ENCODE data around the gene MAP2. TPM values are rescaled to one million over a fixed set of nuclear protein-coding genes. Genes with fewer than 3 reads are reported as not detected.

MAP2 gene
- total and polyA plus RNA-seq, 7 donors = 0.72 to 6.5 (median 1.8) TPM

DNA sequence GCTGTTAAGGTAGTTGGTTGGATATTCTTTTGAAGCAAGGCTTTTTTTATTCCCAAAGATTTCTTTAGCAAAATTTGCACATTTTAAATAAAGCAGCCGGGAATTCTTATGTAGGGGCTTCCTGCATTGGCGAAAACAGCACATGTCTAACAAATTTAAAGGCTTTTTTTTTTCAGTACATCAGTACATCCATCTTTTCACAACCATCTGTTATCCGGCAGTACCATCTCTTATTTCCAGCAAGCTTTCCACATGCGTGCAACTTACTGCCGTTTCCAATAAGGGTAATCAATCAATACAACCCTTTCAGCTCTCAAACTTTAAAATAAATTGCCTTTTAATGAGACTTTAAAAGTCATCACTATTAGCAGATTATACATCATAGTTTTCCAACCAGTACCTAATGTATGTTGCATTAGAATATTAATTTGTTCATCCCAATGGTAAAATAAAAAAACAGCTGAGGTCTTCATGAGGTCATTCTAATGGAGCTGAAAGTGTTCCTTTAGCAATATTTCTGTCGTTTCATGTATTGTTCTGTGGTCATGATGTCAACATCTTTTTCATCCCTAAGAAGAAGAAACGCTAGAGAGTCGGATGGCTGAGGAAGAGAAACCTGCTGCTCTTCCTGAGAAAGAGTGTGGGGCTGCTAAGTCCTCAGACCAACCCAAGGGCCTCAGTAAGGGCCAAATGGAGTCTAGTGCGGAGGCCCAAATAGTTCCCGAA lies 266.3 kb downstream of the MAP2 start:
- Histone ChIP-seq H3K36me3 (ENCODE audit: insufficient read depth in 1 of 2, low read depth in 1 of 2) (no peaks in the 10 kb centered on the region), H3K27ac (no peak overlapping the region), H3K9me3 (no peaks in the 10 kb centered on the region), H3K27me3 (ENCODE audit: insufficient read depth in 3 of 3, low read length in 2 of 3) (no peaks in the 10 kb centered on the region), H3K4me3 (no peak overlapping the region), H3K4me1 (peaks cover 9% of the 10 kb centered on the region)
- DNase-seq (no peak), ATAC-seq (no peak)
- intact Hi-C loops (cut with DNase I) = no loop called here
- WGBS, 3 donors = 77 to 84% (median 81%) methylated on average over 10 of the region's 10 CpGs
- TF ChIP-seq, protein P1, sequence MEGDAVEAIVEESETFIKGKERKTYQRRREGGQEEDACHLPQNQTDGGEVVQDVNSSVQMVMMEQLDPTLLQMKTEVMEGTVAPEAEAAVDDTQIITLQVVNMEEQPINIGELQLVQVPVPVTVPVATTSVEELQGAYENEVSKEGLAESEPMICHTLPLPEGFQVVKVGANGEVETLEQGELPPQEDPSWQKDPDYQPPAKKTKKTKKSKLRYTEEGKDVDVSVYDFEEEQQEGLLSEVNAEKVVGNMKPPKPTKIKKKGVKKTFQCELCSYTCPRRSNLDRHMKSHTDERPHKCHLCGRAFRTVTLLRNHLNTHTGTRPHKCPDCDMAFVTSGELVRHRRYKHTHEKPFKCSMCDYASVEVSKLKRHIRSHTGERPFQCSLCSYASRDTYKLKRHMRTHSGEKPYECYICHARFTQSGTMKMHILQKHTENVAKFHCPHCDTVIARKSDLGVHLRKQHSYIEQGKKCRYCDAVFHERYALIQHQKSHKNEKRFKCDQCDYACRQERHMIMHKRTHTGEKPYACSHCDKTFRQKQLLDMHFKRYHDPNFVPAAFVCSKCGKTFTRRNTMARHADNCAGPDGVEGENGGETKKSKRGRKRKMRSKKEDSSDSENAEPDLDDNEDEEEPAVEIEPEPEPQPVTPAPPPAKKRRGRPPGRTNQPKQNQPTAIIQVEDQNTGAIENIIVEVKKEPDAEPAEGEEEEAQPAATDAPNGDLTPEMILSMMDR (IDR thresholded peaks at IDR 0.05) = no peak

DNA sequence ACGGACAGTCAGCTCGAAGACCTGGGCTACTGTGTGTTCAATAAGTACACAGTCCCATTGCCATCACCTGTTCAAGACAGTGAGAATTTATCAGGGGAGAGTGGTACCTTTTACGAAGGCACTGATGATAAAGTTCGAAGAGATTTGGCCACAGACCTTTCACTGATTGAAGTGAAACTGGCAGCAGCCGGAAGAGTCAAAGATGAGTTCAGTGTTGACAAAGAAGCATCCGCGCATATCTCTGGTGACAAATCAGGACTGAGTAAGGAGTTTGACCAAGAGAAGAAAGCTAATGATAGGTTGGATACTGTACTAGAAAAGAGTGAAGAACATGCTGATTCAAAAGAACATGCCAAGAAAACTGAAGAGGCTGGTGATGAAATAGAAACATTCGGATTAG lies 270.9 kb downstream of the MAP2 start:
- ATAC-seq (no peak), DNase-seq (no peak)
- Histone ChIP-seq H3K9me3 (no peaks in the 10 kb centered on the region), H3K27ac (no peak overlapping the region), H3K4me3 (no peak overlapping the region), H3K36me3 (ENCODE audit: insufficient read depth in 1 of 2, low read depth in 1 of 2) (no peaks in the 10 kb centered on the region), H3K27me3 (ENCODE audit: insufficient read depth in 3 of 3, low read length in 2 of 3) (no peaks in the 10 kb centered on the region), H3K4me1 (no peaks in the 10 kb centered on the region)
- TF ChIP-seq, protein P1 (IDR thresholded peaks at IDR 0.05) = no peak
- WGBS, 3 donors = 93 to 95% (median 94%) methylated on average over 8 of the region's 8 CpGs
- intact Hi-C loops (cut with DNase I) = no loop called here

DNA sequence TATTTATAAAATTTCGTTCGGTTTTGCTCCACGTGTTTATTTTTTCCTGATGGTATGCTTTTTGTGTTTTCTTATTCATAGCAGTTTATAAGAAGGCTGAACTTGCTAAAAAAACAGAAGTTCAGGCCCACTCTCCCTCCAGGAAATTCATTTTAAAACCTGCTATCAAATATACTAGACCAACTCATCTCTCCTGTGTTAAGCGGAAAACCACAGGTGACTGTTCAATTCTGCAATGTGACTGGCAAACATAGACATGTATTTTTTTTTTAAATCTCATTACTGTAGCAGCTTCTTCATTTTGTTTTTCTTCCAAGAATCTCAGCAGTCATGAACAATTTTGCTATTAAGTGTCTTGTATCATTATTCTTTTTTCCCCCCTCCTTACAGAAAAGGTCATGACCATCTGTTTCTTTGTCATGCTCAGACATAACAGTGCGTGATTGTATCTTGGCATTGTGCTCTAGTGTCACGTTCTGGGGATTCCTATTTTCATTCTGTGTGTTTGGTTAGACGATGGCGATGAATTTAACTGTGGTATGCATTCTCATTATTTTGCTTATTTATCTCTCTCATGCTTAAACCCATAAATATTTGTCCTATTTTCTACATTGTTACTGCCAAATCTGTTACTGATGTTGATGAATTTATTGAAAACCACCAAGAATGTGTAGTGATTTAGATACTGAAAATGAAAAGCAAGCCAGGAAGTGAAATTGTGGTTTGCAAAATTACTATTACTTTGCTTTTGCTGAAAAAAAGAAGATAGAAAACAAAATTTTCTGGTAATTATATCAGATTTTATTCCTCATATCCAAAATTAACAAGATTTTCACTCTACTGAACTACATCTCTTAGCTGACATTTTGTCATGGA lies 273.2 kb downstream of the MAP2 start:
- 47 to 51% (median 50%) methylated on average over 8 of the region's 8 CpGs for WGBS, 3 donors
- TF ChIP-seq, protein P1 (IDR thresholded peaks at IDR 0.05) = no peak

DNA sequence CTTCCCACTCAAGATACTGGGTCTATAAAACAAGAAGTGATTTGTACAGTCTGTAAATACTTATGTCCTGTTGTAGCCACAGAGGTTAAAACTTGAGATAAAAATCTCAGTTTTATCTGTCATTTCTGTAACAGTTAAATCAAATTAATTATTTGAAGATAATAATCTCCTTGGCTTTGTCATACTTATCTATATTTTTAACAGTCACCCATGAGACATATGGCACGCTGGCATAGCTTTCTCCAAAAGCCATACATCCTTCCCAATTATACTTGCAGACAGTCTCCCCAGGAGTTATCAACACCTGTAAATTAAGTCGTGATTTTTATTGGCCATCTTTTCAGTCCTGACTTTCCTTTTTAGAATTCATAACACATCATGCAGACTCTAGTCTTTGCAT lies 278.9 kb downstream of the MAP2 start:
- Histone ChIP-seq H3K4me1 (no peaks in the 10 kb centered on the region), H3K27ac (no peak overlapping the region), H3K9me3 (no peaks in the 10 kb centered on the region), H3K36me3 (ENCODE audit: insufficient read depth in 1 of 2, low read depth in 1 of 2) (no peaks in the 10 kb centered on the region), H3K4me3 (no peak overlapping the region), H3K27me3 (ENCODE audit: insufficient read depth in 3 of 3, low read length in 2 of 3) (no peaks in the 10 kb centered on the region)
- 72 to 80% (median 79%) methylated on average over 2 of the region's 2 CpGs for WGBS, 3 donors
- intact Hi-C loops (cut with DNase I) = no loop called here
- ATAC-seq = no peak
- DNase-seq = no peak
- TF ChIP-seq, protein P1 (IDR thresholded peaks at IDR 0.05) = no peak

More for the DNA sequence above, 273.2 kb downstream of the MAP2 start:
- intact Hi-C loops (cut with DNase I) = no loop called here
- H3K36me3 ChIP-seq (ENCODE audit: insufficient read depth in 1 of 2, low read depth in 1 of 2) = no peaks in the 10 kb centered on the region
- H3K27me3 ChIP-seq (ENCODE audit: insufficient read depth in 3 of 3, low read length in 2 of 3) = no peaks in the 10 kb centered on the region
- no peak for ATAC-seq
- no peaks in the 10 kb centered on the region for H3K9me3 ChIP-seq
- H3K4me1 ChIP-seq = no peaks in the 10 kb centered on the region
- DNase-seq = no peak
- H3K27ac ChIP-seq = no peak overlapping the region
- no peak overlapping the region for H3K4me3 ChIP-seq

Data from psoas muscle (tissue), 8 donors.